Activated CD4-positive, alpha-beta T cell treated with anti-CD3 and anti-CD28 coated beads, Interleukin-2, Interleukin-6, amounts not matched to agents 100 ng/mL and 50 ng/mL, durations not matched to agents 16 hours and 8 hours (primary cell): Measurements from ENCODE around the gene MPHOSPH9.

Experiments used
- DNase-seq: peaks from one replicate; pipeline ENCODE4 v3.0.0-alpha.2; 2020

MPHOSPH9 gene

GRCh38 chr12:123149501-123150274 lies 83.3 kb downstream of the MPHOSPH9 start:
- no peak for DNase-seq

DNA sequence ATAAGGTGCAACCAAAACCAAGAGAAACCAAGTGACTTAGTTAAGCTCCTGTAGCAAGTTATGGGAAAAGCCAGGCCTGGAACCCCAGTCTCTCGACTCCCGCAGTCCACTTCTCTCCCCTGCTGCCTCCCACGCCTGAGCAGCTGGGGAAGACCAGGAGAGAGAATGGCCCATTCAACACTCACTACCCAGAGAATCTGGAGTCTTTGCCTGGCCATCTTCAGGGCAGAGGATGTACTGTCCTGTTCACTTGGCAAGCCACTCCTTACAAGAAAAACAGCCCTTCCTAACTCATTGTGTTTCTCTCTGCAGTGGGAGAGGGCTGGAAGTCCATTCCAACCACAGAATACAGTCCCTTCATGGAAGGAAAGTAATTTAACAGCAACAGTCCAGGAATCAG lies 83.9 kb downstream of the MPHOSPH9 start:
- no peak for DNase-seq

DNA sequence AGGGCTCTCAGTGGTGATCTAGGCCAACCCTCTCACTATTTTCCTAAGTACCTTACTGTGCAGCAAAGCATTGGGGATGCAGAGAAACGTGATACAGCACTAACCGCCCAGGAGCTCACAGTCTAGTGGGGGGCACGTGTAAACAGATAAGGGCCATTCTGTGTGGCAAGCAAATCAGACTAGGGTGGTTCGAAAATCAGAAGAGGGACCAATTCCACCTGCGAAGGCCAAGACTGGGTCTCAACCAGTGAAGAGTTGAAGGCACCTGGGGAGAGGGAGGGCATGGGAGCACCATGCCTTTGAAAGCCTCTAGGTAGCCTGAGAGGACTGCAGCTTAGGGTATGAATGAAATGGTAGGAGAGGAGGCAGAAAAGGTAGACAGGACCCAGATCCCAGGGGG lies 84.3 kb downstream of the MPHOSPH9 start:
- no peak for DNase-seq

DNA sequence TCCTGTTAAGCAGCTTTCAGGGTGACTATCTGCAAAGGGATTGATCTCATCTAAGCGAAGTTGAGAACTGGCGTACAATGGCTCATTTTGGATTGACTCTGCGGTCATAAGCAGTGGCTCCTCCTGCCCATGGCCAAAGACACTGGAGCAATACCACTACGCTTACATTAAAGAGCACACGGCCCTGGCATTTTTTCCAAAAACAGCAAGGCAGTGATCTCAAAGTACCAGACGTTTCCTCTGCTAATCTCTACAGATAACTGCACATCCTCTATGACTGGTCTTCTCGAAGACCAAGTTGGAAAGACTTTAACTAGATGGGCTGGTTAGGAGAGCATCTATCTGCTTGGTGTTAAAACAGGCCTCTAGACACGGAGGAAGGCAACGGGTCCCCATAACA lies 84.7 kb downstream of the MPHOSPH9 start:
- no peak for DNase-seq

- no peak for DNase-seq
Observed at GRCh38 chr12:123145211-123145610, 87.7 kb downstream of the MPHOSPH9 start.

DNA sequence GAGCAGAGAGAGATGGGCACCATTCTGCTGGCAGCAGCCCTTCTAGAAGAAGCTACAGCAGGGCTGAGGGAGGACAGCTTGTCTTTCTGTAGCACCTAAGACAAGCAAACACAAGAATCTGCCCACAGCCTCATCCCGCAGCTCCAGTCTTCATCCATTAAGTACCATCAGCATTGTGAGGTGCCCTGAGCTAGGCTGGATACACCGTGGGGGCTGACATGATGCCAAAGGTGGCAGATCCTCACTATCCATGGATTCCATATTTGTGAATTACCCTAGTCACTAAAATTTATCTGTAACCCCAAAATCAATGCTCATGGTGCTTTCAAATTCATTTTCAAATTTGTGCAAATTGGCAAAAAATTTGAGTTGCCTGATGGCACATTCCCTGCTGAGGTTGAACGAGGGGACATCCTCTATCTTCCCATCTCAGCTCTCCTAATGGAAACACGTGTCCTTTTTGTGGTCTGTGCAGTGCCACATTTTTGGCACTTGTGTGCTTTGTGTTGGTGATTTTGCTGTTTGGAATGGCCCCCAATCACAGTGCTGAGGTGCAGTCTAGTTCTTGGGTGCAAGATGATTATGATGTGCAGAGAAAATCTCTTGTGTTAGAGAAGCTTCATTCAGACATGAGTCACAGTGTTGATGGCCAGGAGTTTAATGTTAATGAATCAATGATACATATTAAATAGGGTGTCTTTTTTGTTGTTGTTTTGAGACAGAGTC lies 89.0 kb downstream of the MPHOSPH9 start:
- DNase-seq, result no peak

DNA sequence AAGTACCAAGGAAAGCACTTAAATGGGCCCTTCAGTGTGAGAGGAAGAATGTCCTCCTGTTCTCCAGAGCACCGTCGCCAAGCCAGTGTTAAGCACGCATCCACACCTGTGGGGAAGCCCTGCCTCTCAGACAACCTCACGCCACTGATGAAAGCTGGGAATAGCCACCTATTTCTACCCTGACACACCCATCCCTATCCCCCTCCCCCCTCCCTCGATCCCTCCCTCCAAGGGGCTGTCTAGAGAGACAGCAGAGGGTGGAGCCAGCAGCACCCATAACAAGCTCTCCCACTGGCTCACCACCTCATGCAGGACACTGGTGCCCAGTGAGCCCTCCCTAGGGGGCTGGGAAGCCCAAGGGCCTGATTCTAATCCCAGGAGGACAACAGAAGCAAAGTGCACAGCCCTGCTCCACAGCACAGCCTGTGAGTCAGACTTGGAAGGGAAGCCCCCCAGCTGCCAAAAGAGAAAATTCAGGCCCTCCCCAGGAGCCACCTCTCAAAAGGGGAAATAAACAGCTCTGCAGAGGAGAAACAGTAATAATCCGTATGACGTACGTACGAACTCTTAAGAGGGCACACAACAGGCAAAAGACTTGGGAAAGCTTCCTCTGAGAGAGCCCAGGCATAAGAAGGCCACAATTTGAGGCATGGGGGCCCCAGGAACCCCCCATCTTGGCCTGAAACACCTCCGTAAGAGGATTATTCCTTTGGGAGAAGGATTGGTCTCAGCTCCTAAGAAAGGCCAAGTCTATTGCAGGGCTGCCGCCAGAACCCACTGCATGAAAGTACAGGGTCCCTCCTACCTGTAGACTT lies 89.8 kb downstream of the MPHOSPH9 start:
- DNase-seq, result no peak

DNA sequence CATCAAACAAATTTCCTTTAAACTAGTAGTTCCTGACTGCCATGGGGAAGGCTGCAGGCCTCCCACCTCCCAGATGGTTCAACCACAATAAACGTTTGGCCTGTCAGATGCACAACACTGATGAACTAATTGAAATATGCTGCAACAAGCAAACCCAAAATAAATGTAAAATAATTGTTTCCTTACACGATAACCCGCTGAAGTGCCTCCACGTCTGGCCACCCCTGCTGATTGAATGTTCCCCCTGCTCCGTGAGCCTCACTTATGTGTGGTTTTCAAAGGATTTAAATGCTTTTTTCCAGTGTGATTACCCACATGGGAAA lies 90.5 kb downstream of the MPHOSPH9 start:
- DNase-seq, result no peak

DNA sequence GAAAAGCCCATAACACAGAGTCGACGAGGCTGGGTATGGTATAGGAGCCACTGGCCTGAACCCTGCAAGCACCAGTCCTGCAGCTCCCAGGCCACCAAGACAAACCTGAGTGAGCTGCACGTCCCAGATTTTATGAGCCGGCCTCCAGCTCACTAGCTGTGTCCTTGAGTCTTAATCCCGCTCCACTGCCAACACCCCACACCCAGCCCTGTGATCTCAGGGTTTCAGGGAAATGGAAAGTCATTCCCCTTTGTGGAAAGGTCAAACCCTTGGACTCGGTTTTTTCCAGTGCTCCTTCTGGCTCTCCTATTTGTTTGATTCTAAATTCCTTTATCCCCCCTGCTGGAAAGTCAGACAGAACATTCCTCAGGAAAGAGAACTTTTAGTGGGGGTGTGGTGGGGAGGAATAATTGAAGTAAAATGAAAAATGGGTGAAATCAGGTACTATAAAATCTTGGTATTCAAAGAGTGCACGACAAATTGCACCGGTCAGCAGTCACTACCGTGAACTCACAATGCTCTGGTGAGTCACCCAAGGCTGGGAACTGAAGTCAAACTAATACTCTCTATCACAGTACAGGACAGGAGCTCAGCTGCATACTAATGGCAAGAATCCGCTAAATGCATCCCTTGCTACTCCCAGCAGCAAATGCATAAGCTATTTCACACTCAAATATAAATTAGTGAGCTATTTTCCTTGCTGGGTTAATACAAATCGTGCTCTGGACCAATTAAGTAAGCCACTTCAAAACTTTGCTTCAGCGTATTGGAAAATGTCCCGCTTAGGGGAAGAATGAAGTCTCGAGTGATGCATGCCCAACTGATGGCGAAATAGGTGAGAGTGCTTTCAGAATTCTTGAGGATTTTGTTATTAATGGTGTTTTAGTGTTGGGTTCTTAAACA lies 91.1 kb downstream of the MPHOSPH9 start:
- DNase-seq, result no peak

- DNase-seq, result no peak
Observed at GRCh38 chr12:123140676-123141614, 92.0 kb downstream of the MPHOSPH9 start.

GRCh38 chr12:123139926-123140675 lies 92.8 kb downstream of the MPHOSPH9 start:
- DNase-seq, result no peak

GRCh38 chr12:123135688-123136087 lies 97.3 kb downstream of the MPHOSPH9 start:
- DNase-seq, result no peak

GRCh38 chr12:123134826-123135225 lies 98.1 kb downstream of the MPHOSPH9 start:
- no peak for DNase-seq

- DNase-seq, result no peak
Observed at GRCh38 chr12:123134271-123134671, 98.7 kb downstream of the MPHOSPH9 start.

GRCh38 chr12:123133701-123134100 lies 99.2 kb downstream of the MPHOSPH9 start:
- DNase-seq, result no peak

GRCh38 chr12:123132951-123133619 lies 99.9 kb downstream of the MPHOSPH9 start:
- DNase-seq, result no peak

- no peak for DNase-seq
Observed at GRCh38 chr12:123131879-123132402, 101.0 kb downstream of the MPHOSPH9 start.

DNA sequence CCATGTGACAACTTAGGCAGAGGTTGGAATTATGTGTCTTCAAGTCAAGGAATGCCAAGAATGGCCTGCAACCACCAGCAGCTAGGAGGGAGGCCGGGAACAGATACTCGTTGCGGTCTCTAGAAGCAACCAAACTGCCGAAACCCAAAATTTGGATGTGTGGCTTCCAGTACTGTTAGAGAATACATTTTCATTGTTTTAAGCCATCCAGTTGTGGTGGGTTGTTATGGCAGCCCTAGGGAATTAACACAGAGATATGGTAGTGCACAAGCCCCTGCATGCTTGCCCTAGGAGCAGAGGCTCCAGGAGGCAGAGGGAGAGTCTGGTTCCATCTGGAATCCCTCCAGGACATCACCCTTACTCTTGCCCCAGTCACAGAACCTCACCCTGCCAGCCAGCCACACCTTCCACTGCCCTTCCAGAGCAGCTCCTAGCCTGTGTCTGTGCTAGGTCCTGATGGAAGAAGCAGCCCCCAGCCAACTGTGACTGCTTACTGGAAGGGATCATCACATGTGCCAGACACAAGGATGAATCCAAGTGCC lies 101.6 kb downstream of the MPHOSPH9 start:
- no peak for DNase-seq

- DNase-seq, result no peak
Observed at GRCh38 chr12:123129621-123130020, 103.3 kb downstream of the MPHOSPH9 start.

DNA sequence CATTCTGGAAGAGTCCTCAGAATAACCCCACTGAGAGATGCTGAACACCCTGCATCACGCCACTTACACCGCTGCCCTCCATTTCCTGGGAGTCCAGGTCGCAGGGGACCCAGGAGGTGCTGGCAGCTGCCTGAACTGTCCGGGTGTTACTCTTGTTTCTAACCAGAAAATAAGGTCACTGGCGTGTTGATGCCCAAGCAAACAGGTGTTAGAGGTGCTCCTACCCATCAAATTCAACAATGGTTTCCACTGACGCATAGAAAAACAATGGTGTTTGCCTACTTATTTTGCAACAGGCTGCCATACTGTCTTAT lies 105.8 kb downstream of the MPHOSPH9 start:
- DNase-seq, result no peak
